KMS-11 (cell line): ENCODE data around the gene MOGAT2.
"Not testable (repeated sequence)": the region's sequence is repeated elsewhere in the genome, so short reads cannot be mapped to it uniquely, and the experiment has no call there.

Experiments used
- H2AFZ ChIP-seq: fragments of 200-600 bp; sonication (generic); 2 replicates; pipeline ENCODE4 v1.6.1; 2016; ENCODE audit warnings: antibody characterized with exemption, mixed run types, low read depth
- H3K27ac ChIP-seq: fragments of 200-600 bp; sonication (generic); 2 replicates; pipeline ENCODE4 v1.6.1; 2016; ENCODE audit warnings: mild to moderate bottlenecking, mixed run types
- H3K27me3 ChIP-seq: fragments of 200-600 bp; sonication (generic); 2 replicates; pipeline ENCODE4 v1.6.1; 2017; ENCODE audit warnings: mild to moderate bottlenecking, low read depth, mixed run types, moderate library complexity; ENCODE audit not compliant: insufficient read depth
- H3K36me3 ChIP-seq: fragments of 200-600 bp; sonication (generic); 2 replicates; pipeline ENCODE4 v1.6.1; 2017; ENCODE audit warnings: mild to moderate bottlenecking, mixed run types; ENCODE audit not compliant: insufficient read depth
- H3K4me1 ChIP-seq: fragments of 200-600 bp; sonication (generic); 2 replicates; pipeline ENCODE4 v1.6.1; 2016; ENCODE audit warnings: mild to moderate bottlenecking, low read depth, mixed run types; ENCODE audit not compliant: poor library complexity, severe bottlenecking
- H3K4me2 ChIP-seq: fragments of 200-600 bp; sonication (generic); 2 replicates; pipeline ENCODE4 v1.7.0; 2016; ENCODE audit warnings: mild to moderate bottlenecking, mixed run types
- H3K4me3 ChIP-seq: fragments of 200-600 bp; sonication (generic); IDR thresholded peaks from 2 replicates; pipeline ENCODE4 v1.6.1; 2017; ENCODE audit warnings: low read depth, low read length, mixed read lengths; ENCODE audit not compliant: insufficient read depth
- H3K79me2 ChIP-seq: fragments of 200-600 bp; sonication (generic); 2 replicates; pipeline ENCODE4 v1.6.1; 2016; ENCODE audit warnings: low read depth, mixed run types; ENCODE audit not compliant: insufficient read depth
- H3K9ac ChIP-seq: fragments of 200-600 bp; sonication (generic); 2 replicates; pipeline ENCODE4 v1.6.1; 2016; ENCODE audit warnings: mild to moderate bottlenecking, mixed run types
- H4K20me1 ChIP-seq: fragments of 200-600 bp; sonication (generic); 2 replicates; pipeline ENCODE4 v1.6.1; 2016; ENCODE audit warnings: mild to moderate bottlenecking, mixed run types; ENCODE audit not compliant: insufficient read depth
- TF ChIP-seq, protein P1 (sequence below): fragments of 200-600 bp; sonication (generic); conservative IDR thresholded peaks from 2 replicates; pipeline ENCODE4 v1.6.1; 2017; ENCODE audit warnings: low read depth, mild to moderate bottlenecking, antibody characterized with exemption, low read length, moderate library complexity, mixed read lengths

Gene MOGAT2

DNA sequence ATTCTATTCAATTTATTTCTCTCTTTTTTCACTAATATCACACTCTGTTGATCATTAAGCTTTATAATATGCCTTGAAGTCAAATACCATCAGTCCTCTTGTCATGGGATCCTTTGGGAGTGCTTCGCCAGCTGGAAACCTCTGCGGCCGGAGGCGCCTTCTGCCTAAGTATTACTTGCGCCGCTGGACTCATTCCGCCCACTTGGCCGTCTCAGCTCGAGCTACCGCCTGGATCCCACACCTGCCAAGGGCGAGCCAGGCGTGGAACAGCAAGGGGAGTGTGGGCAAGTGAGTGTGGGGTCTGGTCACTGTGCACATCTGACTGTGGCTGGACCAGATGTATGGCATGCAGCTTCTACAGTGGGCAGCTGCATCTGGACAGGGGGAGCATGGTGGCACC is 39.7 kb upstream of the MOGAT2 start:
- TF ChIP-seq, protein P1, sequence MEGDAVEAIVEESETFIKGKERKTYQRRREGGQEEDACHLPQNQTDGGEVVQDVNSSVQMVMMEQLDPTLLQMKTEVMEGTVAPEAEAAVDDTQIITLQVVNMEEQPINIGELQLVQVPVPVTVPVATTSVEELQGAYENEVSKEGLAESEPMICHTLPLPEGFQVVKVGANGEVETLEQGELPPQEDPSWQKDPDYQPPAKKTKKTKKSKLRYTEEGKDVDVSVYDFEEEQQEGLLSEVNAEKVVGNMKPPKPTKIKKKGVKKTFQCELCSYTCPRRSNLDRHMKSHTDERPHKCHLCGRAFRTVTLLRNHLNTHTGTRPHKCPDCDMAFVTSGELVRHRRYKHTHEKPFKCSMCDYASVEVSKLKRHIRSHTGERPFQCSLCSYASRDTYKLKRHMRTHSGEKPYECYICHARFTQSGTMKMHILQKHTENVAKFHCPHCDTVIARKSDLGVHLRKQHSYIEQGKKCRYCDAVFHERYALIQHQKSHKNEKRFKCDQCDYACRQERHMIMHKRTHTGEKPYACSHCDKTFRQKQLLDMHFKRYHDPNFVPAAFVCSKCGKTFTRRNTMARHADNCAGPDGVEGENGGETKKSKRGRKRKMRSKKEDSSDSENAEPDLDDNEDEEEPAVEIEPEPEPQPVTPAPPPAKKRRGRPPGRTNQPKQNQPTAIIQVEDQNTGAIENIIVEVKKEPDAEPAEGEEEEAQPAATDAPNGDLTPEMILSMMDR, result no peak

DNA sequence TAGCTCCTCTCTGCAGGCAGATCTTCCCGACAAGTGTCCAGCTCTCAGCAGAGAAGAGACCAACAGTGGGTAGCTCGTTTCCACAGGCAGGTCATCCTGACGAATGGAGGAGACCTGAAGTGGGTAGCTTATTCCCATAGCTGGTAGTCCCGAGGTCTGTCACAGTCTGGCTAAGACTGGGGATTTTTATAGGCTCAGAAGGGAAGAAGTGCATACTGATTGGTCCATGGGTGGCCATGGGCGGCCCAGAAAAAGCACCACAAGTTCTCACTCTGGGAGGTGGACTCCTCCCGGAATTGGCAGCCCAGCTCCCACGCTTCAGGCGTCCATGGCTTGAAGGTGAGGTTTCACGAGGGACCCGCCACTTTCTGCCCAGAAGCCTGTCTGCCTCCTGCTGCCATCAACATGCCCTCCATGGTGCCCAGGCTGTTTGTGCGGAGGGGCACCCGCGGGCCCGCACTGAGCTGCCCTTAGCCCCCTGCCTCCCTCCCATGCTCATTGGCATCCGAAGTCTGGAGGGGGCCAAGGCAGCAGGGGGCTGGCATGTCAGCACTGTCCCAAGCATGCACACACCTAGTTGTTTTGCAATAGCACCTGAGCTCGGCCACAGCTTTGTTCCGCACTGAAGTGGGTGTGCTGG is 38.9 kb upstream of the MOGAT2 start:
- TF ChIP-seq, protein P1, result no peak
- H4K20me1 ChIP-seq, result no peaks in the 10 kb centered on the region
- no peaks in the 10 kb centered on the region for H3K79me2 ChIP-seq
- no peak overlapping the region for H3K9ac ChIP-seq
- H3K4me3 ChIP-seq, result no peak overlapping the region
- H2AFZ ChIP-seq, result no peak overlapping the region
- no peaks in the 10 kb centered on the region for H3K27me3 ChIP-seq
- H3K4me2 ChIP-seq, result no peak overlapping the region
- H3K36me3 ChIP-seq, result no peaks in the 10 kb centered on the region
- peaks cover 3% of the 10 kb centered on the region for H3K4me1 ChIP-seq
- no peak overlapping the region for H3K27ac ChIP-seq

More for the DNA sequence above, 39.7 kb upstream of the MOGAT2 start:
- Histone ChIP-seq H4K20me1 (no peaks in the 10 kb centered on the region), H2AFZ (no peak overlapping the region), H3K36me3 (no peaks in the 10 kb centered on the region), H3K4me1 (peaks cover 3% of the 10 kb centered on the region), H3K4me2 (no peak overlapping the region), H3K79me2 (no peaks in the 10 kb centered on the region), H3K27ac (no peak overlapping the region), H3K27me3 (no peaks in the 10 kb centered on the region), H3K4me3 (no peak overlapping the region), H3K9ac (no peak overlapping the region)

DNA sequence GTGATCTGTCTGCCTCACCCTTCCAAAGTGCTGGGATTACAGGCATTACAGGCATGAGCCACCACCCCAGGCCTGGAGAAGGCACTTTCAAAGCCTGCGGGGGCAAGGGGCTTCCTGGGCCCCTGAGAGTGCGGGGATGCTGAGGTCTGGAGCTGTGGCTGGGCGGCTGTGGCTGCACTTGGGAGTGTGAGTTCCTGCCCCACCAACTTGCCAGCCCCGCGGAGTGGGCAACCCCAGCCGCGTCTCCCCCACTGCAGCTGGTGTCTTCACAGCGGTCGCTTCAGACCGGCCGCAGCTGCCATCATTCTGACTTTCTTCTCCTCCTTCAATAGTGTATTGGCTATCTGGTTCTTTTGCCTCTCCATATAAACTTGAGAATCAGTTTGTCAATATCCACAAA is 38.1 kb upstream of the MOGAT2 start:
- Histone ChIP-seq H3K9ac (no peak overlapping the region), H3K79me2 (no peaks in the 10 kb centered on the region), H3K4me3 (no peak overlapping the region), H3K36me3 (no peaks in the 10 kb centered on the region), H3K27ac (no peak overlapping the region), H2AFZ (no peak overlapping the region), H3K4me2 (no peak overlapping the region), H4K20me1 (no peaks in the 10 kb centered on the region), H3K4me1 (peaks cover 3% of the 10 kb centered on the region), H3K27me3 (no peaks in the 10 kb centered on the region)
- TF ChIP-seq, protein P1, result no peak

DNA sequence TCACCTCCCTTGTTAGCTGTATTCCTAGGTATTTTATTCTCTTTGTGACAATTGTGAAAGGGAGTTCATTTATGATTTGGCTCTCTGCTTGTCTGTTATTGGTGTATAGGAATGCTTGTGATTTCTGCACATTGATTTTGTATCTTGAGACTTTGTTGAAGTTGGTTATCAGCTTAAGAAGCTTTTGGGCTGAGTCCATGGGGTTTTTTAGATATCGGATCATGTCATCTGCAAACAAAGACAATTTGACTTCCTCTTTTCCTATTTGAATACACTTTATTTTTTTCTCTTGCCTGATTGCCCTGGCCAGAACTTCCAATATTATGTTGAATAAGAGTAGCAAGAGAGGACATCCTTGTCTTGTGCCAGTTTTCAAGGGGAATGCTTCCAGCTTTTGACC is 33.8 kb upstream of the MOGAT2 start:
- H3K79me2 ChIP-seq, H2AFZ ChIP-seq, H3K36me3 ChIP-seq, H3K27ac ChIP-seq, H3K27me3 ChIP-seq, H3K4me2 ChIP-seq, H4K20me1 ChIP-seq, H3K4me3 ChIP-seq, H3K9ac ChIP-seq, H3K4me1 ChIP-seq: not testable (repeated sequence)

DNA sequence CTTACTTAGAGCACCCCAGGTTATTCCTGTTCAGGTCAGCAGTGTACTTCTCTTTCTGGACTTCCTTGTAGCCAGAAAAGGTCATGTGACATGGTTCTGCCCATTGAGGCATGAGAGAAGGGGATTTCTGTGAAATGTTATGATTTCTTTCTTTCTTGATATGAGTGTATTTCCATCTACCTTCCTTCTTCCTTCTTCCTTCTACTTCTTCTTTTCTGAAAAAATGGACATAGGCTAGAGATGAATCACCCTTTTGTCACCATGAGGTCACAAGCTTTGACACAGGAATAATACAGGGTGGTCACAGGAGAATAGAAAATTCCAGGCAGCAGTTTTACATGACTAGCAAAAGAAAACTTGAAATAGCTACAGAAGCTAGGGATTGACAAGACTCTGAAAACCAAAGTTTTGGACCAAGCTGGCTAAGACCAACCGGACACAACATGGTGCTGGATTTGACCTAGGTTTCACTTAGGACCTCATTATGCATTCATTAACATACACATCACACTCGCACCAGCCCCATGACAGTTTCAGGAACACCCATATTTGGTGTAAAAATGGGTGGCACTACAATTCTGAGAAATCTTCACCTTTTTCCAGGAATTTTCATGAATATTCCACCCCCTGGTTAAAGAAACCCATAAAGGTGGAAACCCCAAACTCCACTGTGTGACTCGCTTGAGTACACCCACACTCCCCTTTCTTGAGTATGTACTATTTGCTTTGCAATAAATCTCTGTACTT is 27.6 kb upstream of the MOGAT2 start:
- Histone ChIP-seq H3K36me3 (no peaks in the 10 kb centered on the region), H3K9ac (no peak overlapping the region), H3K4me3 (no peak overlapping the region), H2AFZ (no peak overlapping the region), H3K27me3 (no peaks in the 10 kb centered on the region), H3K27ac (no peak overlapping the region), H3K4me1 (no peaks in the 10 kb centered on the region), H3K79me2 (no peaks in the 10 kb centered on the region), H3K4me2 (no peak overlapping the region), H4K20me1 (no peaks in the 10 kb centered on the region)
- TF ChIP-seq, protein P1, result no peak
